Endothelial cell of umbilical vein (primary cell): ENCODE measurements around the gene SATB1. TPM values are rescaled to one million over a fixed set of nuclear protein-coding genes. Genes with fewer than 3 reads are reported as not detected.

Experiments
- BruUV-seq: library from RNA; stranded (reverse); fragments of 400-500 nt; replicated peaks from 2 replicates; lab custom pipeline; 2021; lab: Mats Ljungman, UMichigan
- CTCF ChIA-PET: fragments of 300-600, 350-600 bp; sonication (Branson Sonifier 250); formaldehyde crosslinking; loops from one replicate; lab custom pipeline; 2021; ENCODE audit warnings: antibody characterized with exemption, inconsistent platforms; lab: Charles Lee
- POLR2A ChIA-PET: fragments of 300-600, 350-600 bp; sonication (Branson Sonifier 250); formaldehyde crosslinking; loops from one replicate; lab custom pipeline; 2021; ENCODE audit warnings: antibody characterized with exemption, inconsistent platforms; lab: Charles Lee
- DNase-seq: peaks from one replicate; pipeline ENCODE4 v3.0.0-alpha.2; 2011; ENCODE audit warnings: low read depth, low spot score
- FAIRE-seq: peaks from 2 replicates; lab custom pipeline; 2011; peaks lifted over from hg19 to GRCh38; lab: Jason Lieb, UNC
- H2AFZ ChIP-seq: 2 replicates; pipeline ENCODE4 v1.6.0; 2012; ENCODE audit warnings: low read depth, low read length, control low read depth, inconsistent platforms
- H3K27ac ChIP-seq: 2 replicates; pipeline ENCODE4 v1.5.1; 2011; ENCODE audit warnings: low read depth, mild to moderate bottlenecking, control low read depth, low read length, moderate library complexity; ENCODE audit not compliant: insufficient read depth
- H3K27me3 ChIP-seq, 2 experiments: 2 replicates each; pipeline versions ENCODE4 v1.6.0 to v1.6.1; 2011; ENCODE audit warnings: low read length in 2 of 2, mixed read lengths in 1 of 2; ENCODE audit not compliant: control insufficient read depth in 2 of 2, insufficient read depth in 2 of 2
- H3K36me3 ChIP-seq, 2 experiments: 2 replicates in 1 of 2; 3 replicates in 1 of 2; pipeline ENCODE4 v1.5.1; 2011; ENCODE audit warnings: low read length in 2 of 2, mild to moderate bottlenecking in 1 of 2, moderate library complexity in 1 of 2; ENCODE audit not compliant: control insufficient read depth in 2 of 2, insufficient read depth in 2 of 2; ENCODE audit errors: extremely low read depth in 1 of 2
- H3K4me1 ChIP-seq: 3 replicates; pipeline ENCODE4 v1.5.1; 2011; ENCODE audit warnings: mild to moderate bottlenecking, low read length; ENCODE audit not compliant: control insufficient read depth, insufficient read depth; ENCODE audit errors: extremely low read depth
- H3K4me2 ChIP-seq: 2 replicates; pipeline ENCODE4 v1.6.1; 2011; ENCODE audit warnings: low read length, control low read depth, mixed read lengths; ENCODE audit not compliant: insufficient read depth
- H3K4me3 ChIP-seq, 3 experiments: fragments of 200-600 bp in 1 of 3; sonication (generic), shearing (Covaris generic) in 1 of 3; replicated peaks in 1 of 3; 2 replicates each; pipeline ENCODE4 v1.5.1; 2011 to 2016; ENCODE audit warnings: control low read depth in 3 of 3, low read length in 3 of 3, mild to moderate bottlenecking in 2 of 3, inconsistent platforms in 1 of 3, low read depth in 1 of 3, moderate library complexity in 1 of 3; ENCODE audit not compliant: insufficient read depth in 1 of 3
- H3K79me2 ChIP-seq: 2 replicates; pipeline ENCODE4 v1.6.0; 2012; ENCODE audit warnings: low read length, inconsistent platforms; ENCODE audit not compliant: control insufficient read depth, insufficient read depth
- H3K9ac ChIP-seq: replicated peaks from 2 replicates; pipeline ENCODE3; 2011; ENCODE audit warnings: low read length, control low read depth; ENCODE audit not compliant: insufficient read depth; ENCODE audit errors: extremely low read depth
- H3K9me1 ChIP-seq: replicated peaks from 3 replicates; pipeline ENCODE4 v1.6.0; 2011; ENCODE audit warnings: mild to moderate bottlenecking, low read length; ENCODE audit not compliant: control insufficient read depth, insufficient read depth; ENCODE audit errors: extremely low read depth
- H3K9me3 ChIP-seq: replicated peaks from 2 replicates; pipeline ENCODE4 v1.5.1; 2012; ENCODE audit warnings: low read length, inconsistent platforms; ENCODE audit not compliant: control insufficient read depth, insufficient read depth
- H4K20me1 ChIP-seq: replicated peaks from 2 replicates; pipeline ENCODE3; 2011; ENCODE audit warnings: mild to moderate bottlenecking, low read length; ENCODE audit not compliant: control insufficient read depth, insufficient read depth; ENCODE audit errors: extremely low read depth
- CTCF ChIP-seq, 2 donors: IDR thresholded peaks; 1 replicate in 1 of 2; 2 replicates in 1 of 2; pipeline ENCODE4 v1.5.1; 2011; ENCODE audit warnings: low read length in 2 of 2, mild to moderate bottlenecking in 2 of 2, moderate library complexity in 2 of 2, control low read depth in 1 of 2, inconsistent platforms in 1 of 2, low read depth in 1 of 2; ENCODE audit not compliant: insufficient read depth in 1 of 2; ENCODE audit errors: extremely low read depth in 1 of 2
- EZH2 ChIP-seq: IDR thresholded peaks from 2 replicates; pipeline ENCODE4 v1.6.1; 2012; ENCODE audit warnings: borderline replicate concordance, low read depth, mild to moderate bottlenecking, moderate library complexity, low read length, inconsistent platforms; ENCODE audit not compliant: severe bottlenecking
- FOS ChIP-seq: IDR thresholded peaks from 2 replicates; pipeline ENCODE4 v1.6.1; 2011; ENCODE audit warnings: mild to moderate bottlenecking, low read length, moderate library complexity, borderline replicate concordance; ENCODE audit not compliant: insufficient read depth
- GATA2 ChIP-seq: IDR thresholded peaks from 2 replicates; pipeline ENCODE4 v1.7.0; 2011; ENCODE audit warnings: low read depth, mild to moderate bottlenecking, moderate library complexity, mixed read lengths, low read length; ENCODE audit not compliant: insufficient read length, insufficient read depth
- JUN ChIP-seq: IDR thresholded peaks from 2 replicates; pipeline ENCODE4 v1.6.1; 2011; ENCODE audit warnings: borderline replicate concordance, low read depth; ENCODE audit not compliant: insufficient read length, insufficient read depth
- MYC ChIP-seq: IDR thresholded peaks from one replicate; pipeline ENCODE4 v1.6.1; 2011; ENCODE audit warnings: mild to moderate bottlenecking, low read depth, low read length
- POLR2A ChIP-seq: IDR thresholded peaks from 2 replicates; pipeline ENCODE4 v1.6.1; 2012; ENCODE audit warnings: low read depth, mild to moderate bottlenecking, control low read depth, low read length
- POLR2AphosphoS5 ChIP-seq: IDR thresholded peaks from 2 replicates; pipeline ENCODE4 v1.6.1; 2012; ENCODE audit warnings: low read depth, mild to moderate bottlenecking, control low read depth, low read length, moderate library complexity; ENCODE audit not compliant: insufficient read depth
- dilution Hi-C: fragments of 300-500 bp; cut with MboI; formaldehyde crosslinking; loops from one replicate; pipeline ENCODE4 v1.15.0; 2019; ENCODE audit warnings: low sequenced_read_pairs; ENCODE audit not compliant: extremely low pct_ligation_motif_present
- intact Hi-C: fragments of 100-400 bp; cut with micrococcal nuclease; formaldehyde crosslinking; loops from one replicate; pipeline ENCODE4 v1.10.0; 2022
- polyA plus RNA-seq, 4 experiments: library from polyadenylated mRNA; depleted of rRNA in 3 of 4; stranded (reverse) in 3 of 4; unstranded in 1 of 4; fragments of >200 nt; gene quantifications; 2 replicates each; pipeline versions ENCODE4 v1.2.1 to v1.2.3, GENCODE V29; 2011 to 2012; ENCODE audit warnings: missing spikeins in 1 of 4
- total RNA-seq: library from RNA; stranded (reverse); gene quantifications from 2 replicates; pipeline ENCODE4 v1.2.3, GENCODE V29; 2021
- TF ChIP-seq, protein P1 (sequence below): IDR thresholded peaks from 2 replicates; pipeline ENCODE4 v1.6.1; 2011; ENCODE audit not compliant: insufficient read depth, insufficient read length

Gene SATB1
- total and polyA plus RNA-seq, 2 donors (not counting 3 experiments of a cell fraction or from before 2014, with no cell fraction given), result 3.9 to 6.2 TPM

GRCh38 chr3:18410205-18410604 lies 14.9 kb downstream of the SATB1 start:
- no peak for DNase-seq
- ChIA-PET POLR2A (no interaction called here), CTCF (no interaction called here)
- Histone ChIP-seq H3K9me1 (no peaks in the 10 kb centered on the region), H4K20me1 (no peaks in the 10 kb centered on the region), H3K27ac (no peak overlapping the region), H3K36me3 (no peaks in the 10 kb centered on the region), H3K27me3 (no peaks in the 10 kb centered on the region), H3K9ac (no peak overlapping the region), H3K9me3 (no peaks in the 10 kb centered on the region), H3K4me3 (no peak overlapping the region), H3K79me2 (no peaks in the 10 kb centered on the region), H3K4me1 (no peaks in the 10 kb centered on the region), H3K4me2 (no peak overlapping the region), H2AFZ (no peak overlapping the region)
- no TSS peak for BruUV-seq
- intact Hi-C loops, result no loop called here
- FAIRE-seq, result no peak
- no peak for TF ChIP-seq GATA2
- TF ChIP-seq JUN, result no peak
- TF ChIP-seq POLR2AphosphoS5, result no peak
- TF ChIP-seq CTCF (IDR thresholded peaks at IDR 0.05; ENCODE audit: extremely low read depth in 1 of 2, insufficient read depth in 1 of 2, low read depth in 1 of 2, low read length in 2 of 2), result no peak
- TF ChIP-seq, protein P1, sequence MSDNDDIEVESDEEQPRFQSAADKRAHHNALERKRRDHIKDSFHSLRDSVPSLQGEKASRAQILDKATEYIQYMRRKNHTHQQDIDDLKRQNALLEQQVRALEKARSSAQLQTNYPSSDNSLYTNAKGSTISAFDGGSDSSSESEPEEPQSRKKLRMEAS, result no peak
- no peak for TF ChIP-seq FOS
- TF ChIP-seq EZH2, result no peak
- no peak for TF ChIP-seq POLR2A
- TF ChIP-seq MYC, result no peak
- dilution Hi-C loops, result no loop called here
